ENCODE measurements around the gene RTL5.
A peak's percentile ranks its signal among the peaks of the same experiment; 100 is the strongest.

The RTL5 gene

DNA sequence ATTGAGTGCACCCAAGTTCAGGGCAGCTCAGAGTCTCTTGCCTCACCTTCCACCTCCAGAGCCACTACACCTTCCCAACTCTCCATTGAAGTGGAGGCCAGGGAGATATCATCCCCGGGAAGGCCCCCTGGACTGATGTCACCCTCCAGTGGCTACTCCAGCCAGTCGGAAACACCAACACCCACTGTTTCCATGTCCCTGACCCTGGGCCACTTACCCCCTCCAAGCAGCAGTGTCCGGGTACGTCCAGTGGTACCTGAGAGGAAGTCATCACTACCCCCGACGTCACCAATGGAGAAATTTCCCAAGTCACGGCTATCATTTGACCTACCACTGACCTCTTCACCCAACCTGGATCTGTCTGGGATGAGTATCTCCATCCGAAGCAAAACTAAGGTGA is 7.8 kb upstream of the RTL5 start:
- Histone ChIP-seq H3K4me3 (ENCODE audit: low read depth, low read length) (no peak overlapping the region), H3K36me3 (ENCODE audit: control insufficient read depth, insufficient read depth, low read length) (no peaks in the 10 kb centered on the region)
- TF ChIP-seq CTCF (IDR thresholded peaks at IDR 0.05): no peak

GRCh38 chrX:72137846-72138495 is 6.3 kb upstream of the RTL5 start:
- Histone ChIP-seq H3K27me3 (ENCODE audit: control insufficient read depth, insufficient read depth, low read length) (no peaks in the 10 kb centered on the region), H3K9ac (no peak overlapping the region), H3K4me3 (ENCODE audit: low read depth, low read length) (no peak overlapping the region)

More for the DNA sequence above, 7.8 kb upstream of the RTL5 start:
- H3K4me1 ChIP-seq: no peaks in the 10 kb centered on the region
- H3K4me2 ChIP-seq (ENCODE audit: low read length): no peak overlapping the region
- H3K27me3 ChIP-seq (ENCODE audit: control insufficient read depth, insufficient read depth, low read length): no peaks in the 10 kb centered on the region
- H3K27ac ChIP-seq: no peak overlapping the region
- no peak overlapping the region for H3K9ac ChIP-seq
- no peak overlapping the region for H2AFZ ChIP-seq
- H3K79me2 ChIP-seq: no peaks in the 10 kb centered on the region
- no peaks in the 10 kb centered on the region for H3K9me3 ChIP-seq (ENCODE audit: control insufficient read depth, low read length)

DNA sequence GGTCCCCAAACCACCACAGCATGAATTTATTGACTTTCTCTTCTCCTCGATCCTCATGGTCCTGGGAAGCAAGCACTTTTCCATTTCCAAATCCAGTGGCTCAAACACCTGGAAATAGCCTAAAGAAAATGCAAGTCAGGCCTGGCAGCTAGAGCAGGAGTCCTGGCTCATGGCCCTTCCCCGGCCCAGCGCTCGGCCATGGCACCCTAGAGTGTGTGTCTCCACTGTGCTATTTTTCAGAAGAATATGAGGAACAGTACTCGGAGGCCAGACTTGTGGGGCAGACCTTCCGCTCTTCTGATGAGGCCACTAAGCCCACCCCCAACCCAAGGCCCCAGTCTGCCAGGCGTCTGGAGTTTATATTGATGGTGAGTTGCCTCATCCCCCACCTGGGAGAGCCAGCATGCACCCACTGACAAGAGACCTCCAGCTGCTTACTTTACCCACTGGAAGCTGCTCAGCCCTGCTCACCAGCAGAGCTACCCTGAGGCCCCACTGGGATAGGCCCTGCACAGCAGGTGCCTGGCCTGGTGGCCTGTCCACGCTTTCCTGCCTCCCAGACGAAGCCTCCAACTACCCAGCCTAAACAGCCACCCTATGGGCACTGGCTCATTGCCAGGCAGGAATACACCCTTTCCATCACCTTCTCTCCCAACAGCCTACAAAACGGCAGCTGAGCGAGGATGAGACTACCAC is 2.3 kb upstream of the RTL5 start:
- no peaks in the 10 kb centered on the region for H3K9me3 ChIP-seq (ENCODE audit: control insufficient read depth, low read length)

More at GRCh38 chrX:72137846-72138495, 6.3 kb upstream of the RTL5 start:
- H3K9me3 ChIP-seq (ENCODE audit: control insufficient read depth, low read length): no peaks in the 10 kb centered on the region
- no peaks in the 10 kb centered on the region for H3K79me2 ChIP-seq
- H3K4me1 ChIP-seq: no peaks in the 10 kb centered on the region
- no peak overlapping the region for H3K27ac ChIP-seq
- H3K4me2 ChIP-seq (ENCODE audit: low read length): no peak overlapping the region
- H2AFZ ChIP-seq: no peak overlapping the region
- no peaks in the 10 kb centered on the region for H3K36me3 ChIP-seq (ENCODE audit: control insufficient read depth, insufficient read depth, low read length)
- TF ChIP-seq CTCF (IDR thresholded peaks at IDR 0.05): no peak

DNA sequence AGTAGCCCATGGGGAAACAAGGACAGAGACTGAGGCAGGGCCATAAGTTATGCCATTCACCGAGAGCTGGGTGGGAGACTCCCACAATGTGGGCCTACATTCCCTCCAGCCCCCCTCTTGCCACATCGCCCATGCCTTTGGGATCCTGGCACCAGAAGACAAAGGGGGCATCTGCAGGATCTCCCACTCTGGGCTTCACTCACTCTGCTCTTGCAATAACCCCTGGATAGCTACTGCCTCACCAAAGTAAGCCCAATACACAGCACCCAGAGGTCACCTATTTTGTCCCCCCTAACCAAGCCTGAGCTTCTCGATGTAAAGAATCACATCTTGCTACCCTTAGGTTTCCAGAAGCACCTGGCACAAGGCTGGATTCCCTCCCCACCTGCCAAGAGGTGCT is 741 bp upstream of the RTL5 start:
- H3K4me2 ChIP-seq (ENCODE audit: low read length): peak overlapping the region; percentile 62
- no peaks in the 10 kb centered on the region for H3K27me3 ChIP-seq (ENCODE audit: control insufficient read depth, insufficient read depth, low read length)
- peak overlapping the region; percentile 54 for H3K4me3 ChIP-seq (ENCODE audit: low read depth, low read length)
- H3K9ac ChIP-seq: no peak overlapping the region
- H3K9me3 ChIP-seq (ENCODE audit: control insufficient read depth, low read length): no peaks in the 10 kb centered on the region
- peak overlapping the region; percentile 60 for H3K27ac ChIP-seq
- H3K36me3 ChIP-seq (ENCODE audit: control insufficient read depth, insufficient read depth, low read length): no peaks in the 10 kb centered on the region
- no peak for TF ChIP-seq CTCF (IDR thresholded peaks at IDR 0.05)
- no peaks in the 10 kb centered on the region for H3K79me2 ChIP-seq
- peaks cover 3% of the 10 kb centered on the region for H3K4me1 ChIP-seq
- peak overlapping the region; percentile 53 for H2AFZ ChIP-seq

More for the DNA sequence above, 2.3 kb upstream of the RTL5 start:
- Histone ChIP-seq H3K9ac (no peak overlapping the region), H3K4me3 (ENCODE audit: low read depth, low read length) (no peak overlapping the region), H3K27ac (no peak overlapping the region), H3K79me2 (no peaks in the 10 kb centered on the region), H3K27me3 (ENCODE audit: control insufficient read depth, insufficient read depth, low read length) (no peaks in the 10 kb centered on the region), H3K4me1 (peaks cover 3% of the 10 kb centered on the region), H2AFZ (no peak overlapping the region), H3K4me2 (ENCODE audit: low read length) (no peak overlapping the region), H3K36me3 (ENCODE audit: control insufficient read depth, insufficient read depth, low read length) (no peaks in the 10 kb centered on the region)
- no peak for TF ChIP-seq CTCF (IDR thresholded peaks at IDR 0.05)
